GM12878 (cell line): Measurements from ENCODE around the gene DIS3L2. TPM values are rescaled to one million over a fixed set of nuclear protein-coding genes. Genes with fewer than 3 reads are reported as not detected.

Source experiments
- ATAC-seq: fragments of 200-7000 bp; cut with Tn5 transposase; 3 replicates; pipeline ENCODE4 v1.9.1; 2020; ENCODE audit warnings: mild to moderate bottlenecking, moderate library complexity
- BruUV-seq: library from RNA; stranded (reverse); fragments of 400-500 nt; replicated peaks from 2 replicates; lab custom pipeline; 2021; lab: Mats Ljungman, UMichigan
- CTCF ChIA-PET: fragments of 300-600 bp; sonication (Branson Sonifier 250); formaldehyde crosslinking; extraction: SDS; loops from one replicate; lab custom pipeline; 2021; ENCODE audit warnings: inconsistent platforms; lab: Yijun Ruan, JAX
- POLR2A ChIA-PET: fragments of 350-600 bp; formaldehyde crosslinking; extraction: SDS; loops from one replicate; lab custom pipeline; 2021; ENCODE audit warnings: inconsistent platforms; lab: Charles Lee
- RAD21 ChIA-PET: fragments of 300-600 bp; sonication (Branson Sonifier 250); formaldehyde crosslinking; loops from one replicate; lab custom pipeline; 2023; ENCODE audit warnings: antibody characterized with exemption; ENCODE audit not compliant: unreplicated experiment; lab: Charles Lee
- SMC1A ChIA-PET: fragments of 300-600 bp; sonication (Branson Sonifier 250); formaldehyde crosslinking; loops from one replicate; lab custom pipeline; 2023; ENCODE audit not compliant: unreplicated experiment, uncharacterized antibody; lab: Charles Lee
- DNase-seq: peaks from one replicate; pipeline ENCODE4 v3.0.0-alpha.2; 2011; ENCODE audit warnings: low read depth, low spot score
- FAIRE-seq: peaks from 3 replicates; lab custom pipeline; 2011; peaks lifted over from hg19 to GRCh38; lab: Jason Lieb, UNC
- H2AFZ ChIP-seq: 2 replicates; pipeline ENCODE4 v1.6.0; 2011; ENCODE audit warnings: low read depth, low read length, control low read depth; ENCODE audit not compliant: control insufficient read depth
- H3K27ac ChIP-seq: 2 replicates; pipeline ENCODE4 v1.5.1; 2011; ENCODE audit warnings: control low read depth; ENCODE audit not compliant: control insufficient read depth, insufficient read depth
- H3K27me3 ChIP-seq, 2 experiments: replicated peaks in 1 of 2; 2 replicates each; pipeline versions ENCODE4 v1.6.0 to v1.6.1; 2011; ENCODE audit warnings: low read length in 1 of 2; ENCODE audit not compliant: control insufficient read depth in 2 of 2, insufficient read depth in 2 of 2
- H3K36me3 ChIP-seq, 2 experiments: 2 replicates each; pipeline ENCODE4 v1.5.1; 2011; ENCODE audit warnings: low read length in 1 of 2; ENCODE audit not compliant: control insufficient read depth in 2 of 2, insufficient read depth in 2 of 2
- H3K4me1 ChIP-seq: 2 replicates; pipeline ENCODE4 v1.6.1; 2011; ENCODE audit warnings: mild to moderate bottlenecking, low read length, moderate library complexity, mixed read lengths; ENCODE audit not compliant: control insufficient read depth, insufficient read depth
- H3K4me2 ChIP-seq: 2 replicates; pipeline ENCODE4 v1.6.0; 2011; ENCODE audit warnings: control low read depth; ENCODE audit not compliant: control insufficient read depth, insufficient read depth
- H3K4me3 ChIP-seq: fragments of 200-600 bp; sonication (generic); 2 replicates; pipeline ENCODE4 v1.5.1; 2016
- H3K79me2 ChIP-seq: 2 replicates; pipeline ENCODE4 v1.6.0; 2011; ENCODE audit warnings: low read length; ENCODE audit not compliant: control insufficient read depth, insufficient read depth
- H3K9ac ChIP-seq: 2 replicates; pipeline ENCODE4 v1.8.0; 2011; ENCODE audit warnings: low read length, control low read depth, mixed read lengths; ENCODE audit not compliant: control insufficient read depth, insufficient read depth
- H3K9me3 ChIP-seq: replicated peaks from 3 replicates; pipeline ENCODE4 v1.5.1; 2011; ENCODE audit warnings: mild to moderate bottlenecking, low read length; ENCODE audit not compliant: control insufficient read depth, insufficient read depth
- H4K20me1 ChIP-seq: 2 replicates; pipeline ENCODE4 v1.6.0; 2011; ENCODE audit not compliant: control insufficient read depth, insufficient read depth
- ASH2L ChIP-seq: fragments of 300-600, 200-600 bp; sonication (generic); IDR thresholded peaks from 2 replicates; pipeline ENCODE4 v1.6.1; 2017; ENCODE audit warnings: low read depth, mild to moderate bottlenecking, borderline replicate concordance
- CREB1 ChIP-seq: IDR thresholded peaks from 2 replicates; pipeline ENCODE4 v1.6.1; 2012; ENCODE audit warnings: low read depth, mild to moderate bottlenecking, inconsistent platforms
- ESRRA ChIP-seq: IDR thresholded peaks from 2 replicates; pipeline ENCODE4 v1.6.1; 2012; ENCODE audit warnings: mild to moderate bottlenecking, low read length, improper control_type of control experiment
- HDAC6 ChIP-seq: fragments of 200-600 bp; sonication (generic); IDR thresholded peaks from one replicate; pipeline ENCODE4 v1.8.0; 2017; ENCODE audit warnings: antibody characterized with exemption; ENCODE audit not compliant: unreplicated experiment
- LARP7 ChIP-seq: fragments of 450-650 bp; IDR thresholded peaks from 2 replicates; pipeline ENCODE4 v1.6.1; 2017; ENCODE audit warnings: mild to moderate bottlenecking
- PML ChIP-seq: IDR thresholded peaks from 2 replicates; pipeline ENCODE4 v1.6.1; 2012; ENCODE audit warnings: low read length, inconsistent platforms
- RB1 ChIP-seq: fragments of 450-650 bp; formaldehyde crosslinking; IDR thresholded peaks from 2 replicates; pipeline ENCODE4 v1.6.1; 2017; ENCODE audit warnings: mild to moderate bottlenecking, borderline replicate concordance
- SIX5 ChIP-seq: IDR thresholded peaks from 2 replicates; pipeline ENCODE4 v1.6.1; 2011; ENCODE audit warnings: mild to moderate bottlenecking, low read depth, low read length, moderate library complexity; ENCODE audit not compliant: severe bottlenecking
- SMARCA5 ChIP-seq: fragments of 450-650 bp; IDR thresholded peaks from 2 replicates; pipeline ENCODE4 v1.6.1; 2017; ENCODE audit warnings: mild to moderate bottlenecking
- SREBF2 ChIP-seq: IDR thresholded peaks from 2 replicates; pipeline ENCODE4 v1.6.1; 2012; ENCODE audit warnings: mild to moderate bottlenecking, low read length
- TCF7 ChIP-seq: IDR thresholded peaks from 2 replicates; pipeline ENCODE4 v1.6.1; 2014; ENCODE audit warnings: antibody characterized with exemption, borderline replicate concordance
- ZNF274 ChIP-seq: IDR thresholded peaks from one replicate; pipeline ENCODE4 v1.8.0; 2011; ENCODE audit not compliant: insufficient read length, insufficient read depth
- WGBS: methylation state at CpG from one replicate; pipeline ENCODE4 v1.1.6; 2016; ENCODE audit warnings: low lambda C conversion rate; ENCODE audit not compliant: insufficient replicate concordance, insufficient coverage; ENCODE audit errors: missing lambda C conversion rate; 5-methylcytosine and 5-hydroxymethylcytosine counted together
- in situ Hi-C: fragments of 300-500 bp; cut with MboI; formaldehyde crosslinking; loops from 9 replicates; pipeline ENCODE4 v1.14.3; 2018; ENCODE audit warnings: mixed read lengths
- intact Hi-C: fragments of 100-400 bp; cut with micrococcal nuclease; formaldehyde crosslinking; loops from one replicate; pipeline ENCODE4 v1.14.2; 2022; ENCODE audit not compliant: unreplicated experiment
- polyA plus RNA-seq, 11 experiments: library from polyadenylated mRNA; depleted of rRNA in 4 of 11; unstranded in 6 of 11; stranded (reverse) in 5 of 11; fragments of >200 nt; fragmentation: Nextera tagmentation in 4 of 11; fragmentation: Illumina TruSeq in 1 of 11; extraction: Ambion mirVana in 4 of 11; extraction: Trizol in 1 of 11; gene quantifications; 1 replicate in 1 of 11; 2 replicates in 10 of 11; pipeline versions ENCODE4 v1.2.1 to v1.2.3, GENCODE V29; 2011 to 2016; ENCODE audit warnings: inconsistent platforms in 2 of 11, missing spikeins in 2 of 11, low read depth in 1 of 11
- total RNA-seq, 4 experiments: library from RNA; depleted of rRNA in 3 of 4; stranded (reverse); fragments of >200 nt in 3 of 4; fragmentation: Illumina TruSeq in 1 of 4; extraction: Trizol in 1 of 4; gene quantifications; 2 replicates each; pipeline versions ENCODE4 v1.2.1 to v1.2.3, GENCODE V29; 2013 to 2021

The DIS3L2 gene
- total and polyA plus RNA-seq, 10 of the 15 experiments (the other 5 are each of a cell fraction or from before 2014, with no cell fraction given) = 3.5 to 27.1 (median 16.0) TPM

- ChIA-PET RAD21 (no interaction called here), CTCF (no interaction called here), SMC1A (no interaction called here), POLR2A (no interaction called here)
- Histone ChIP-seq H3K27ac (no peak overlapping the region), H3K27me3 (no peaks in the 10 kb centered on the region), H3K36me3 (no peaks in the 10 kb centered on the region), H3K9me3 (no peaks in the 10 kb centered on the region), H4K20me1 (no peaks in the 10 kb centered on the region), H3K4me3 (no peak overlapping the region), H3K4me2 (no peak overlapping the region), H3K9ac (no peak overlapping the region), H3K4me1 (no peaks in the 10 kb centered on the region), H2AFZ (no peak overlapping the region), H3K79me2 (no peaks in the 10 kb centered on the region)
- no TSS peak for BruUV-seq
- ATAC-seq (no peak), DNase-seq (no peak), FAIRE-seq (no peak)
- TF ChIP-seq ZNF274 (no peak), ASH2L (no peak), SREBF2 (no peak), ESRRA (no peak), SMARCA5 (no peak), HDAC6 (no peak), SIX5 (no peak), PML (no peak), TCF7 (no peak), CREB1 (no peak), RB1 (no peak), LARP7 (no peak)
- 72% methylated on average over 4 of the region's 4 CpGs for WGBS
- intact Hi-C loops (no loop called here), in situ Hi-C loops (no loop called here)
These were observed 380.2 kb downstream of the DIS3L2 start for GRCh38 chr2:232341739-232342126.
